Glomerular endothelial cell (primary cell): ENCODE measurements around the gene ACTR1B. TPM values are rescaled to one million over a fixed set of nuclear protein-coding genes. Genes with fewer than 3 reads are reported as not detected.
"Not testable (repeated sequence)": the region's sequence is repeated elsewhere in the genome, so short reads cannot be mapped to it uniquely, and the experiment has no call there.

Experiments
- DNase-seq: peaks from one replicate; pipeline ENCODE4 v3.0.0-alpha.2; 2011; ENCODE audit warnings: low read depth, low spot score; ENCODE audit errors: extremely low read depth
- total RNA-seq: library from RNA; depleted of rRNA; stranded (reverse); fragments of >200 nt; gene quantifications from 2 replicates; pipeline ENCODE4 v1.2.3, GENCODE V29; 2015

The ACTR1B gene
- total RNA-seq, 1 donor from 2014 or later: 59.7 TPM

- no peak for DNase-seq
Measured at GRCh38 chr2:97691166-97691565, 27.3 kb upstream of the ACTR1B start.

- no peak for DNase-seq
Measured at GRCh38 chr2:97688062-97688827, 24.4 kb upstream of the ACTR1B start.

- not testable (repeated sequence) for DNase-seq
Measured at GRCh38 chr2:97687235-97687634, 23.4 kb upstream of the ACTR1B start.

GRCh38 chr2:97678298-97678697 is 14.5 kb upstream of the ACTR1B start:
- DNase-seq: no peak

GRCh38 chr2:97677480-97677879 is 13.6 kb upstream of the ACTR1B start:
- no peak for DNase-seq

GRCh38 chr2:97676620-97677019 is 12.8 kb upstream of the ACTR1B start:
- no peak for DNase-seq

- DNase-seq: no peak
Measured at GRCh38 chr2:97675430-97676113, 11.7 kb upstream of the ACTR1B start.

GRCh38 chr2:97673915-97674283 is 10.1 kb upstream of the ACTR1B start:
- no peak for DNase-seq

GRCh38 chr2:97673182-97673914 is 9.5 kb upstream of the ACTR1B start:
- no peak for DNase-seq

- not testable (repeated sequence) for DNase-seq
Measured at GRCh38 chr2:97672606-97673140, 8.8 kb upstream of the ACTR1B start.

- DNase-seq: no peak
Measured at GRCh38 chr2:97671526-97671925, 7.7 kb upstream of the ACTR1B start.

- DNase-seq: no peak
Measured at GRCh38 chr2:97670471-97670870, 6.6 kb upstream of the ACTR1B start.

GRCh38 chr2:97669448-97669847 is 5.6 kb upstream of the ACTR1B start, which contains the start of gene C2orf92:
TSS of gene C2orf92 (plus strand) at chr2:97669713. CDS start at chr2:97669789, 76 bp downstream.
- no peak for DNase-seq

GRCh38 chr2:97664636-97664970 is 759 bp upstream of the ACTR1B start:
- no peak for DNase-seq

GRCh38 chr2:97663626-97663961 is 250 bp downstream of the ACTR1B start:
- no peak for DNase-seq

- peak; percentile 14 for DNase-seq
Measured at GRCh38 chr2:97662895-97663625, 784 bp downstream of the ACTR1B start.

GRCh38 chr2:97662386-97662894 is 1.4 kb downstream of the ACTR1B start:
- no peak for DNase-seq

- DNase-seq: no peak
Measured at GRCh38 chr2:97661927-97662326, 1.9 kb downstream of the ACTR1B start.

- no peak for DNase-seq
Measured at GRCh38 chr2:97660775-97661389, 3.0 kb downstream of the ACTR1B start.
